GM18508 (cell line): ENCODE data around the gene MINDY4.

Source experiments
- ATAC-seq: cut with Tn5 transposase; IDR thresholded peaks from one replicate; pipeline ENCODE4 v1.9.1; 2021; ENCODE audit warnings: moderate number of reproducible peaks; ENCODE audit not compliant: insufficient read depth, unreplicated experiment

Gene MINDY4

DNA sequence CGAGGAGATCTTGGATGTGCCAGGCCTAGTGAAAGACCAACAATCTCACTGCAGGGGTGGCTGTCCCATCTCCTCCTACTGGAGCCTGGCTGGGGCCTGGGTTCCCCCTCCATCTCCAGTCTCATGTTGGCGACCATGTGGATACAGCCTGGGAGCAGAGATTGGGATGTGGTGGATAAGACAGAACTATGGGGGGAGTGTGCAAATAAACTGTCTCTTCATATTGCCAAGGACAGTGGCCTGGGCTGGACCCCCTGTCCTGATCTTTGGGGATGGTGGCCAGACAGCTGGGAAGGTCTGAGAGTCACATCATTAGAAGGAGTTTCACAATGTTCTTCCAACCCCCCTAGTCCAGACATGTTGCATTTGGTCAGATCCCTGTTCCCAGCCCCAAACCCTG lies 5.8 kb upstream of the MINDY4 start:
- ATAC-seq: no peak

GRCh38 chr7:30770845-30771173 lies 408 bp upstream of the MINDY4 start:
- ATAC-seq: no peak

DNA sequence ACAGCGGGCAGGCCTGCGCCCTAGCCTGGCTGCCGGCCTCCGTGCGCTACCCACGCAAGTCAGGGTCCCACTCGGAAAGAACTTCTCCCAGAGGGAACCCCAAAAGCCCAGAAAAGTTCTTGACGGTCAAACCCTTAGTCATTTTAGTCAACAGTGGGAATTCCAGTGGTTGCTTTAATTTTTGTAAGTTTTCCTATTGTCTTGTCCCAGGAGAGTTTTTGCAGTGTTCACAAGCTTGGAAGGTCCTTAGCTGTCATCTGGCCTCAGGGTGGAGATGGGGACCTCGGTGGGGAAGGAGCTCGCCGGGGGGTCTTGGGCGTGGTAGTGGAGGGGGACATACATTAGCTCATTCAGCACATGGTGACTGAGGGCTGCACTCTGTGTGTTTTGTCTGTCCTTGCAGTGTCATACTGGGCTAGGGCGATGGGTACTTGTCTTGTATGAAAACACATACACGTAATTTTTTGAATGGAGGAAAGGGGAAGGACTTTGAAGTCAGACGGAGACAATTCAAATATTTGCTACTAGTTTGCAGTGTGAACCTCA lies 736 bp downstream of the MINDY4 start:
- no peak for ATAC-seq

DNA sequence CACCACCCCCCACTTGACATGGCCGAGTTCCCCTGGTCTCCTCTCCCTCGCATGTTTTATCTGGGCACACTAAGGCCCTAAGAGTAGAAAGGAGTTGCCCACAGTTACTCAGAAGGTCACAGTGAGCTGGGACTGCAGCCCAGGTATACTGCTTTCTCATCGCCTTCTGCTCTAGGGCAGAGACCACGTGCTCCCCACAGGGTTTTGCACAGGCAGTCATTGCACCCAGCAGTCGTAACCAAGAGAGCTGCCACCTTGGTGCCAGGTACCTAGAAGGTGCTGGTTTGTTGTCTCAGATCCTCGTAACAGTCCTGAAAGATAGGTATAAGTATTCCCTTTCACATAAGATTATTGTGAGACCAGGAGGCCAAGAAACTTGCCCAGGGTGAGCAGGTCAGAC lies 1.8 kb downstream of the MINDY4 start:
- ATAC-seq: no peak

DNA sequence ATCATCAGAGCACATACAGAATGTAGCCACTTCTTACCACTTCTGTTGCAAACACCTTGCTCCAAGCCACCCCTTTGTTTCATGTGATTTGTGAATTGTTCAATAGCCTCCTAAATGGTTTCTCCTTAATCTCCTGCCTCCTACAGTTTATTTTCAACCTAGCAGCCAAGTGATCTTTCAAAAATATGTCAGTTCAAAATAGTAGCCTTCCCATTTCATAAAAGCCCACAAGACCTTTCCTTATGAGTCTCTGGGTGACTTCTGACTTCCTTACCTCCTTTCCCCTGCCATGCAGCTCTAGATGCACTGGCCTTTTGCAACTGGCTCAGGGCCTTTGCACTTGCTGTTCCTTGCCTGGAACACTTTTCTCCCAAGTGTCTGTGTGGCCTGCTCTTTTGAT lies 4.8 kb downstream of the MINDY4 start:
- ATAC-seq: no peak

DNA sequence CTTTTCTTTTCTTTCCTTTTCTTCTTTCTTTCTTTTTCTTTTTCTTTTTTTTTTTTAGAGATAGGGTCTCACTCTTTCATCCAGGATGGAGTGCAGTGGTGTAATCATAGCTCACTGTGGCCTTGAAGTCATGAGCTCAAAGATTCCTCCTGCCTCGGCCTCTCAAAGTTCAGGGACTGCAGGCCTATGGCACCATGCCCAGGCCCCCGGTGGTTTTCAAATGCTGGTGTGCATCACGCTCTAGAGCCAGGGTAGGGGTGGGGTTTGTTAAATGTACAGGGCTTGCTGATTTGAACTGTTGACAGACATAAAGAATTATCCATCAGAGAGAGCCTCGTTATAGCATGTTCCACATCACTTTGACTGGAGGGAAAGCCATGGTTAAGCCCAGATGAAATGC lies 5.8 kb downstream of the MINDY4 start:
- ATAC-seq: no peak

DNA sequence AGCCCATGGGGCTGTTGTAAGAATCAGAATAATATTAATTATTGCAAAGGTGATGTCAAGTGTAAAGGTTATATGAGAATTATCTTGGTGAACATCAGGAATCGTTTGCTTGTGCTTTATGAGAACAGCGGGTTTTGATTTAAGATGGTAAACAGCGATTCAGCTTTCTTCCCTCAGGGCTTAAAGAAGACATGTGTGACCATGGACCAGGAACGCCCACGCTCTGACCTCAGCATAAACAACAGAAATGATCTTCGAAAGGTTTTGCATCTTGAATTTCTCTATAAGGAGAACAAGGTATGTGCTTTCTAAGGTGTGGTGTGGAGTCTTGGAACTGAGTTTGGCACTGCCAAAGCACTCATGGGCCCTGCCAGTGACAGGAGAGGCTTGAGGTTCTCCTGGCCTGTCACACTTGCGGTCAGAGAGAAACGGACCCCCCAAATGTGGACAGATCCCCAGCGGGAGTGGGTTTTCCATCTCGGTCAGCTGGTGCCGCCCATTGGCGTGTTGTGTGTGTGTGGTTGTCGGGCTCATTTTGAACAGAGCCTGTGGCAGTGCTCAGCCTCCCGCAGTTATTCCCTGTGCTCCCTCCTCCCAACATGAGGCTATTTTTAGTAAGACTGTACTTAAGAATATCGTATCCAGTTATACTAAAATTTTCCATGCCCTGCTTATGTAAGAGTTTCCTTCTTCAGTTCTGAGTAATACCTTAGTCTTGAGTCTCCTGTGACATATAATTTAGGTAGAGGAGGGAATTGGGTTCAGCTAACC lies 7.2 kb downstream of the MINDY4 start:
- ATAC-seq: no peak

GRCh38 chr7:30779574-30779973 lies 8.4 kb downstream of the MINDY4 start:
- no peak for ATAC-seq

DNA sequence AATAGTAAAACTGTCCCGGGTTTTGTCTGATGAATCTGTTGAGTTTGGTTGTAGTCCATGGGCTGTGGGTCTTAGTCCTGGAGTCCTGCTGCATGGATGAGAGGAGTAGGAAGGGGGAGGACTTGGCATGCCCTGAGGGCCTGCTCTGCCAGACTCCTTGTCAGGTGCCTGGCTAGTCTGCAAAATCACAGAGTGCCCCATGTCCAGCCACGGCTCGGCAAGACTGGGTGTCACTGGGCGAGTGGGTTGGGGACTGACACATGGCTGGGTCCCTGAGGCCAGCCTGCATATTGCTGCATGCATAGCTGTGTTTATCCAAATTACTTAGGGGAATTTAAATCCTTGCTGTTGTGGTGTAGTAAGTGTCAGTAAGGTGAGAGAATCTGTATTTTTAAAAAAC lies 9.7 kb downstream of the MINDY4 start:
- no peak for ATAC-seq

DNA sequence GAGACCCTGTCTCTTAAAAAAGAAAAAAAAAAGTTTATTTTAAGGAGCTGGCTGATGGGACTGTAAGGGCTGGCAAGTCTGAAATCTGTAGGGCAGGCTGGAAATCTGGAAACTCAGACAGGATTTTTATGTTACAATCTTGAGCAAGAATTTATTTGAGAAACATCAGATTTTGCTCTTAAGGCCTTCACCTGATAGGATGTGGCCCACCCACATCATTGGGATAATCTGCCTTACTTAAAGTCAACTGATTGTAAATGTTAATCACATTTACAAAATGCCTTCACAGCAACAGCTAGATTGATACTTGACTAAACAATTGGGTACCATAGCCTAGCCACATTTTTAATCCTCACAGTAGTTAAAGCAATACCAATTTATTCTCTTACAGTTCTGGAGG lies 11.5 kb downstream of the MINDY4 start:
- no peak for ATAC-seq

- ATAC-seq: no peak
Observed at GRCh38 chr7:30785786-30786185, 14.6 kb downstream of the MINDY4 start.

GRCh38 chr7:30787486-30787885 lies 16.3 kb downstream of the MINDY4 start:
- ATAC-seq: no peak

DNA sequence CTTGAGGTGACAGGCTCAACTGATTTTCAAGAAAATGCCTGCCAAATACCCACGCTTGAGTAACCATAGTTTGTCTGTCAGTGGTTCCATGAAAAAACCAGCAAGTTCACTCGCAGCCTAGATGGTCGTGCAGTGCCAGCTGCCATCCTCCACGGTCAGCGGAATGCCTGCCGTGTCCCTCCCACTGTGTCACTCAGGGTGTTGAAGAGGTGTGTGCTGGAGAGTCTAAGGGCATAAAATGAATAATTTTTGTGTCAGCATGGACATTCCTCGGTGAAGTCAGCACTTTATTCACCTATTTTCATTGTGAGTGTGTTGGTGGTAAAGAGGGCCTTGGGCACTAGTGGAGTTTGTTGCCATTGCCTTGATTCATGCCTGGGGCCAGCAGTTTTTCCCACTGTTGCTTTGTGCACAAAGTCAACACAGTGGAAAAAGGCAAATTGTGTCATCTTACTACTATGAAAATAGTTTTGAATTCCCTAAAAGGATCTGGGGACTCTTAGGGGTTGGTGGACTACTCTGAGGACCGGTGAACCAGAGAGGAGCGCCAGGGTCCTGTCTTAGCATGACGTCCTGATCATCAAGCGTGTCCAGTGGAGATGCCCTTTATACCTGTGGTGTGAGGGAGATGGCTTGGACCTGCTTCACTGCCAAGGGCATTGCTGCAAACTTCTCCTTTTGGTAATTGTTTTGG lies 17.6 kb downstream of the MINDY4 start:
- ATAC-seq: no peak

DNA sequence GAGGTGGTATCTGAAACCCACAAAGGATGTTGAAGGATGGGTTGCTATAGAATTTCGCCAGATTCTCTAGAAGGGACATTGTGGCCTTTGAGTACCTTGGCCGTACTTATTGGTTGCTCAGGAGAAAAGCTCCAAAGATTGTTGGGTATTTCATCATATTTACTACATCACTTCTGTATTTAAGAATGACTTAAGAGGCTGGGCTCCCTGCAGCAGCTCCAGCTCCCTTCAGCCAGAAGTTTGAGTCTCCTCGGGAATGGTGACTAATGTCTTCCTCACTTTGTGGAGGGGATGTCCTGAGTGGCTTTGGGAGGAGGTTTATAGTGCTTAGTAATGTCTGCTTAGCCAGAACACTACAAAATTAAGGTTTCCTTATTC lies 18.1 kb downstream of the MINDY4 start:
- no peak for ATAC-seq

DNA sequence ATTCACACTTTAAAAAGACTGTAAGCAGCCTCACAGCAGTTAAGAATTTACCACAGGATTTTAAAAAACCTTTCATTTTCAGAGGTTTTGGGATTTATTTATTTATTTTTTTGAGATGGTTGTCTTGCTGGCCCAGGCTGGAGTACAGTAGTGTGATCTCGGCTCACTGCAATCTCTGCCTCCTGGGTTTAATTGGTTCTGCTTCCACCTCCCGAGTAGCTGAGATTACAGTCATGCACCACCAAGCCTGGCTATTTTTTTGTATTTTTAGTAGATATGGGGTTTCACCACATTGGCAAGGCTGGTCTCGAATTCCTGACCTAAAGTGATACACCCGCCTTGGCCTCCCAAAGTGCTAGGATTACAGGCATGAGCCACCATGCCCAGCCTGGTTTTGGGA lies 19.1 kb downstream of the MINDY4 start:
- no peak for ATAC-seq

GRCh38 chr7:30791114-30791513 lies 19.9 kb downstream of the MINDY4 start:
- ATAC-seq: no peak

DNA sequence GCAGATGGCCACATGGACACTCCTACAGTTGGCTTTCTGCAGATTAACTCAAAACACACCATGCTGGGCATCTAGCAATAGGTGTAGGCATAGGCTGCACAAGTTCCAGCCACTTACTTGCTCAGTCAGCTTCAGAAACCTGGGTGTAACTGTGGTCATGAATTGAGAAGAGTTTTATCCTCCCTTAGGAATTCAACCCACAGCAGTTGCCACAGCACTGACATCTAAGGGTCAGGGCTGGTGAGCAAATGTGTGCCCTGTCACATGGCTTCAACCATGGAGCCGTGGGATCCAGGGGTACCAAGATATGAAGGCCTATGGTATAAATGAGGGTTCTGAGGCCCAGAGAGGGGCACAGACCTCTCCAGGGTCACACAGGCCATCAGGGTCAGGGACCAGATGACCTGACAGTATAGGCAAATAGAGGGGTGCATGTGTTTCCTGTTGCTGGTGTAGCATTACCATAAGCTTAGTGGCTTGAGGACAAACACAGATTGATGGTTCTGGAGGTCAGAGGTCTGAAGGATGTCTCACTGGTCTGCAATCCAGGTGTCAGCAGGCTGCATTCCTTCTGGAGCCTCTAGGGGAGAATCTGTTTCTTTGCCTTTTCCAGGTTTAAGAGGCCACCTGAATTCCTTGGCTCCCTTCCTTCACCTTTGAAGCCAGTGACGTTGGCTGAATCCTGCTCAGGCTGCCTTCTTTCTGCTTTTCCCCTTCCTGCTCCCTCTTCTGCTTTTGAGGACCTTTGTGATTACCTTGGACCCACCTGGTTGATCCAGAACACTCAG lies 24.1 kb downstream of the MINDY4 start:
- no peak for ATAC-seq

DNA sequence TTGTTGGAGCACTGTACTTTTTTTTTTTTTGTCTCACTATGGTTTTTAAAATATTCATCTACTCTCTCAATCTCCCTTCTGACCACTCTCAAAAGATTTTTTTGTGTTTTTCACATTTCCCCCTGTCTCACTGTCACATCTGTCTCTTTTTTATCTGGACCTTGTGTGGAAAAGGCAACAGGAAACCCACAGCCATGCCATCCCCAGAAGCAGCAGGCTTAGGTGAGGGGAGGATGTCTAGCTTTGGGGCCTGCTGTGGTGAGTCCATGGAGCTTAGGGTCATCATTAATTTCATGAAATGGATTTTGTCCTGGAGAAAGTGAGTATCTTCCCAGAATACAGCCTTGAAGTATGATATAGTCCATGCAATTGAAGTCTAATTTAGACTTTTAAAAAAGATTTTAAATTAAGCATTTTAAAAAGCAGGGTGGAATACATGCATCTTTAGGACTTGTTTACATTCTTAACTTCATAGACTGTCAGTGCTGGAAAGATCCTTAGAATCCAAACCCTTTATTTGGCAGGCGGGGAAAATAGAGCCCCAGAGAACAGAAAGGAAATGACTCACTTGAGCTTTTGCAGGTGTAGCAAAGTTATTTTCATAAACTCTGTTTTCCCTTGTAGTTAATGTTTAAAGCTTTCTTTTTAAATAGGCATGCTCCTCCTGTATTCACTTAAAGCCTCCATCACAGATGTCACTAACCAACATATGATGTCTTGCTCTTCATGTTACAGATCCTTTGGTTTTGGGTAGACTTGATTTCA lies 25.1 kb downstream of the MINDY4 start:
- no peak for ATAC-seq

GRCh38 chr7:30797176-30798040 lies 26.2 kb downstream of the MINDY4 start:
- ATAC-seq: no peak
